HG02763 (cell line): Measurements from ENCODE around the gene PBX4.
"Not testable (repeated sequence)": the region's sequence is repeated elsewhere in the genome, so short reads cannot be mapped to it uniquely, and the experiment has no call there.

ENCODE experiments used
- ATAC-seq: cut with Tn5 transposase; IDR thresholded peaks from one replicate; pipeline ENCODE4 v1.9.1; 2021; ENCODE audit warnings: mild to moderate bottlenecking, moderate library complexity; ENCODE audit not compliant: unreplicated experiment

PBX4 gene

DNA sequence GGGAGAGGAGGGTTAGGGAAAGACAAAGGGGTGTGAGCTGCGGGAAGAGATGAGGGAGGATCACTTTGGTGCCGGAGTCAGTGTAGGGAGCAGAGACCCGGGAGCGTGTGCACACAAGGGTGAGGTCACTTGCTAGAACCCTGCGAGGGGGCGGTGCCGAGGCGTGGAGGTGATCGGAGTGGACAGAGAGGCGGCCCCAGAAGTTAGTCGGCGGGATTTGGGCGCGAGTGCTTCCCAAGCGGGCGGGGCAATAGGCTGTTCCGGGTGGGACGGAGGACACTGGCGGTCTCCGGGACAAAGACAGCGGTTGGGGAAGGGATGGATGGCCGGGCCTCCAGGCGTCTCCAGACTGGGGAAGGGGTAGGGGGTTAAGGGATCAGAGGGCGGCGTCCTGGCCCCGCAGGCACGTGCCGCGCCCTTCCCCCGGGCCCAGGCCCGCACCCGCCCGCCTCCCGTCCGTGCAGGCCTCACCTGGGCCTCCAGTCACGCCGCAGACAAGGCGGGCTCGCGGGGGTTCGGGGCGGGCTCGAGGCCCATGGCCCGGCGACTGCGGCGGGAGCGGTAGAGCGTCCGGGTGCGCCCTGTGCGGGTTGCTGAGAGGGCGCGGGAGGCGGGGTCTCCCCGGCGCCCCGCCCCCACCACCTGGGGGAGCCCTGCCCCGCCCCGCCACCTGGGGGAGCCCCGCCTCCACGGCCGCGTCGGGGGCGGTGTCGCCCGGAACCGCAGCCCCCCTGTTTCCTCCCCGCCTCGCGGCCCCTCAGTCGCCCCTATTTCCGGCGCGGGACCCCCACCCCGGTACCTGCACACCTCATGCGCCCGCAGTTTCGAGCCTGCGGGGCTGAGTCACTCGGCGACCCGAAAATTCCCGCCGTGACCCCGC, 9.4 kb upstream of the PBX4 start, which contains the start of gene LPAR2:
Gene LPAR2 (minus strand): TSS at position 600 of the 880 bp plus-strand sequence. CDS start 945 bp downstream, outside the sequence.
- ATAC-seq = peak; percentile 68

DNA sequence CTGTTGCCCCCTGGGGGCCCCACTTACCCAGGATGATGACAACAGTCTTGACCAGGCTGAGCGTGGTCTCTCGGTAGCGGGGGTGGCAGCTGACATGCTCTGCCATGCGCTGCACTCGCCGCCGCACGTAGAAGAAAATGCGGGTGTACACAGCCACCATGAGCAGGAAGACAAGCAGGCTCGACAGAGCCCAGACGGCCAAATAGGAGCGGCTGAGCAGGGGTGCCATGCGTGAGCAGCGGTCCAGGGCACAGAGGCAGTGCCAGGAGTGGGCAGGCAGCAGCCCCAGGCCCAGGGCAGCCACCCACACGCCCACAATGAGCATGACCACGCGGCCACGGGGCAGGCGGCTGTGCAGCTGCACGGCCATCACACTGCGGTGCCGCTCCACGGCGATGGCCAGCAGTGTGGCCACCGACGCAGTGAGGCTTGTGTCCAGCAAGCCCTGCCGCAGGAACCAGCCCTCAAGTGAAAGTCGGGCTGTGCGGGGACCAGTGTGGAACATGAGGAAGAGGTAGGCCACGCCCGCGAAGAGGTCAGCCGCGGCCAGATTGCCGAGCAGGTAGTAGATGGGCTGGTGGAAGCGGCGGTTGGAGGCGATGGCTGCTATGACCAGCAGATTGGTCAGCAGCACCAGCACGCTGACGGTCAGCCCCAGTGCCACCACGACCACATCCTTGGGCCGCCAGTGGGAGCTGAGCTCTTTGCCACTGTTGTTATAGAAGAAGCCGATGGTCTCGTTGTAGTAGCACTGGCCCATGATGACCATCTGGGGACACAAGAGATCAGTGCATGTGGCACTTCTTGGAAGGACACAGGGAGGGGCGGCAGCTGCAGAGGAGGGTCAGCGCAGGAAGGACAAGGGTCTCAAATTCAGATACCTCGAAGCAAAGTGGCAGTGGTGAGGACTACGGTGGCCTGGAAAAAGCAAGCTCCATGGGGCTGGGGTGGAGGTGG, 8.3 kb upstream of the PBX4 start:
- ATAC-seq = no peak

DNA sequence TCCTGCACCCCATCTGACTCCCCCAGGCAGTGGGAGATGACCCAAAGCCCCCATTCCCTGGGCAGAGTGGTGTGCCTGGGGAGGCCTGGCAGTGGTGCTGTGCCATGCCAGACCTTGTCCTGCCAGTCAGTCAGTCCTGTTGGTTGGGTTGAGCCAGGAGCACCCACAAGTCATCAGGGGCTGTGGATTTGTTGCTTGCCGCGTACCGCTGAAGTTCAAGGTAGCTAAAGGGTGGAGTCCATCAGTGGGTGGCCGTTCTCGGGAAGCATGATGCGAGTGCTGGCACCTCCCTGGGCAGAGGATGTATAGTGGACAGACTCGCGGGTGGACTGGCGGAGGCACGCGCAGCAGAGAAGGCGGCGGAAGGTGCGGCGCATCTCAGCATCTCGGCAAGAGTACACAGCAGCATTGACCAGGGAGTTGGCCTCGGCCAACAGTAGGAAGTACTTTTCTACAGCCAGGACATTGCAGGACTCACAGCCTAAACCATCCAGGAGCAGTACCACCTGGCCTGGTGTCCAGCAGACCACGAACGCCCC, 5.6 kb upstream of the PBX4 start:
- no peak for ATAC-seq

DNA sequence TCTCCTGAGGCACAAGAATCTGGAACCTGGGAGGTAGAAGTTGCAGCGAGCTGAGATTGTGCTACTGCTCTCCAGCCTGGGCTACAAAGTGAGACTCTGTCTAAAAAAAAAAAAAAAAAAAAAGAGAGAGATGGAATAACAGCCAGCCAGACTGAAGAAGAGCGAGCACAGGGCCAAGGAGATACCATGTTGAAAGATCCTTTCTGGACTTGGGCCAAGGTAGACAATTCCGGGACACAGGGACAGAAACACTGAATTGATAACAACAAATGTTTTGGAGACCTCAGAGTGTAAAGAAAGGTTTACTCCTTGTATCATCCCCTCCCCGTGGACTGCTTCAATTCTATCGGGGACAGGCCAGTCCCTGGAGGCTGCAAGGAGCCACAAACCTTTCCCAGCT, 4.9 kb upstream of the PBX4 start:
- ATAC-seq = no peak

GRCh38 chr19:19619849-19620210, 1.3 kb upstream of the PBX4 start:
- no peak for ATAC-seq

GRCh38 chr19:19619181-19619848, 828 bp upstream of the PBX4 start:
- no peak for ATAC-seq

- no peak for ATAC-seq
These were observed 3.4 kb downstream of the PBX4 start for GRCh38 chr19:19615086-19615485.

- no peak for ATAC-seq
These were observed 5.0 kb downstream of the PBX4 start for GRCh38 chr19:19613506-19613905.

DNA sequence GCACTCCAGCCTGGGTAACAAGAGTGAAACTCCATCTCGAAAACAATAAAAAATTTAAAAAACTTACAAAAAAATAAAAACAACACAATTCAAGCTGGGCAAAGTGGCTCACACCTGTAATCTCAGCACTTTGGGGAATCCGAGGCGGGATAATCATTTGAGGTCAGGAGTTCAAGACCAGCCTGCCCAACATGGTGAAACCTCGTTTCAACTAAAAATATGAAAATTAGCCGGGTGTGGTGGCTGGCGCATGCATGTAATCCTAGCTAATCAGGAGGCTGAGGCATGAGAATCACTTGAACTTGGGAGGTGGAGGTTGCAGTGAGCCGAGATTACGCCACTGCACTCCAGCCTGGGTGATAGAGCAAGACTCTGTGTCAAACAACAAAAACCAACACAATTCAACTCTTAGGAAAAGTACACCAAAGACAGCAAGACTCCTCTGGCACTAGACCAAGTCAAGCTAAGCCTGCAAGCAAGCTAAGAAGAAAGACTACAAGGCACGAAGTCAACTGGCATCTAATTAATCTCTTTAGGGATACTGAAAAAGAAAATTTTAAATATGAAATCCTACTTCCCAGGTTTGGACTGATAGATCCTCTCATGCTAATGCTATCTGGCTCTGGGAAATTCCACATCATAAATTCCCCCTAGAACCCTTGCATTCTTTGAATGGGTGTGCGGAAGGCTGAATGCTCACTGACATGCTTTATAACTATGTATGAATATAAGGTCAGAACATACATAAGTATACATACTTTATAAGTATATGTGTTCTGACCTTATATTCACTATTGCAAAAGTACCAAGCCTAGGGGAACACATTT, 7.9 kb downstream of the PBX4 start:
- no peak for ATAC-seq

DNA sequence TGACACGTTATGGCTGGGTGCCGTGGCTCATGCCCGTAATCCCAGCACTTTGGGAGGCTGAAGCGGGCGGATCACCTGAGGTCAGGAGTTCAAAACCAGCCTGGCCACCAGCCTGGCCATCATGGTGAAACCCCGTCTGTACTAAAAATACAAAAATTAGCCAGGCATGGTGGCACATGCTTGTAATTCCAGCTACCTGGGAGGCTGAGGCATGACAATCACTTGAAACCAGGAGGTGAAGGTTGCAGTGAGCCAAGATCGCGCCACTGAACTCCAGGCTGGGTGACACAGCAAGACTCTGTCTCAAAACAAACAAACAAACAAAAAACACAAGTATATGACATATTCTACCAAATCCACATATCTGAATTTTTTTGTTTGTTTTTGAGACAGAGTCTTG, 11.8 kb downstream of the PBX4 start:
- ATAC-seq = not testable (repeated sequence)

GRCh38 chr19:19606021-19606420, 12.5 kb downstream of the PBX4 start:
- ATAC-seq = no peak

GRCh38 chr19:19602713-19603324, 15.7 kb downstream of the PBX4 start:
- ATAC-seq = no peak

GRCh38 chr19:19602136-19602712, 16.3 kb downstream of the PBX4 start:
- ATAC-seq = no peak

GRCh38 chr19:19600793-19601330, 17.6 kb downstream of the PBX4 start:
- ATAC-seq = no peak

GRCh38 chr19:19598728-19599451, 19.6 kb downstream of the PBX4 start:
- not testable (repeated sequence) for ATAC-seq

DNA sequence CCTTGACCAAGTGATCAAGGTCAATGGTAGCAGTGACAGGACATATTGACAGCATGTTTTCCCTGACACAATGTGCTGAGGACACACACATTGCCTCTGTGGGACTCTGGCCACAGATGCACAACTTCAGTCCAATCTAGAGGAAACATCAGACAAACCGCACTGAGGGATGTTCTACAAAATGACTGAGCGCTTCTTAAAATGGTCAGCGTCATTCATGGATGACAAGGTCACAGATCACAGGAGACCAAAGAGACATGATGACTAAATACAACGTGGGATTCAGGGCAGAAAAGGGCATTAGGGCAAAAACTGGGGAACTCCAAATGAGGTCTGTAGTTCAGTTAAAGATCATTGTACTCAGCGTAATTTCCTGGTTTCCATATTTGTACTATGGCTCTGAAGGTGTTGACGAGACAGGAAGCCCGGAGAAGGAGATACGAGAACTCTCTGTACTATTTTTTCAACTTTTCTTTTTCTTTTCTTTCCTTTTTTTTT, 20.6 kb downstream of the PBX4 start:
- no peak for ATAC-seq

DNA sequence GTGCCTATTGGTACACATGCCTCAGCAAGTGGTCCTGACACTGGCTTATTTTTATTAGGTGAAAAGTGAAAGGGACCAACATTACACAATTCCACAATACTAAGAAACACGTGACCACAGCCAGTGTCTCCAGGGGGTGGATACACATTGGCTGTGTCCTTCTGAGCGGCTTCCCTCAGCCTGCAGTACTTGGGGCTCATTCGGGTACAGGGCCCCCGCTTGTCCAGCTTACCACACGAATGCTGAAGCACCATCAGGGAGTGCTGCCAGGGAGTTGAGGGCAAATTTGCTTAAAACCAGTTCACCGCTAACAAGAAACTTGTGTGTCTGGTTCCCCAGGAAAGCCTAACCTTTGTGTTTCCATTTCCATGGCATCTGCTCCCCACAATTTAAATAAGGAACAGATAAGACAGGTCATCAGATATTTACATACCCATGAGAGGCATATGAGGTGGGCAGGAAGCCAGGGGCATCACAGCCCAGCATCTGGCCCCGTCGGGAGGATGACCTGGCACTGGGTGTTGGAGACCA, 23.3 kb downstream of the PBX4 start:
- ATAC-seq = no peak

- no peak for ATAC-seq
These were observed 24.1 kb downstream of the PBX4 start for GRCh38 chr19:19594381-19594780.
